GM19372 (cell line): ENCODE results near the gene KDM3B.
A peak's percentile ranks its signal among the peaks of the same experiment; 100 is the strongest.
"Not testable (repeated sequence)": the region's sequence is repeated elsewhere in the genome, so short reads cannot be mapped to it uniquely, and the experiment has no call there.

Experiments
- ATAC-seq: cut with Tn5 transposase; IDR thresholded peaks from one replicate; pipeline ENCODE4 v1.9.1; 2021; ENCODE audit warnings: mild to moderate bottlenecking, low read depth, moderate library complexity; ENCODE audit not compliant: unreplicated experiment

Gene KDM3B

GRCh38 chr5:138465261-138466124 is 113.0 kb downstream of the KDM3B start, which contains the start of gene EGR1:
Gene EGR1 (plus strand): TSS chr5:138465479. CDS start chr5:138465762, 283 bp downstream.
- ATAC-seq = peak; percentile 43

- ATAC-seq = no peak
Measured at GRCh38 chr5:138466125-138466899, 113.8 kb downstream of the KDM3B start.

GRCh38 chr5:138466900-138467710 is 114.6 kb downstream of the KDM3B start:
- ATAC-seq = no peak

- ATAC-seq = no peak
Measured at GRCh38 chr5:138467711-138468132, 115.2 kb downstream of the KDM3B start.

GRCh38 chr5:138468133-138468965 is 115.9 kb downstream of the KDM3B start:
- no peak for ATAC-seq

- ATAC-seq = no peak
Measured at GRCh38 chr5:138468966-138469539, 116.6 kb downstream of the KDM3B start.

- no peak for ATAC-seq
Measured at GRCh38 chr5:138469540-138470321, 117.2 kb downstream of the KDM3B start.

GRCh38 chr5:138470322-138471051 is 118.0 kb downstream of the KDM3B start:
- ATAC-seq = no peak

GRCh38 chr5:138471052-138471361 is 118.5 kb downstream of the KDM3B start:
- no peak for ATAC-seq

- ATAC-seq = no peak
Measured at GRCh38 chr5:138472353-138472752, 119.9 kb downstream of the KDM3B start.

- not testable (repeated sequence) for ATAC-seq
Measured at GRCh38 chr5:138473151-138473550, 120.7 kb downstream of the KDM3B start.

GRCh38 chr5:138476918-138477317 is 124.4 kb downstream of the KDM3B start:
- no peak for ATAC-seq

GRCh38 chr5:138482638-138483037 is 130.2 kb downstream of the KDM3B start:
- no peak for ATAC-seq
